H9 (cell line): ENCODE results near the gene HDX. TPM values are rescaled to one million over a fixed set of nuclear protein-coding genes. Genes with fewer than 3 reads are reported as not detected.
"Not testable (repeated sequence)": the region's sequence is repeated elsewhere in the genome, so short reads cannot be mapped to it uniquely, and the experiment has no call there.

Experiments
- DNase-seq: peaks from one replicate; pipeline ENCODE4 v3.0.0-alpha.2; 2017
- H2AFZ ChIP-seq: one replicate; pipeline ENCODE4 v1.6.1; 2013; ENCODE audit warnings: mild to moderate bottlenecking, low read length, control low read depth, moderate library complexity
- H2AK5ac ChIP-seq: 2 replicates; pipeline ENCODE4 v1.6.1; 2013; ENCODE audit warnings: low read length, control low read depth, mixed read lengths; ENCODE audit not compliant: insufficient read length
- H2BK120ac ChIP-seq: one replicate; pipeline ENCODE4 v1.6.1; 2013; ENCODE audit warnings: low read depth, mild to moderate bottlenecking, low read length, control low read depth, inconsistent platforms; ENCODE audit not compliant: poor library complexity, severe bottlenecking
- H2BK12ac ChIP-seq: 2 replicates; pipeline ENCODE4 v1.6.1; 2013; ENCODE audit warnings: low read length, control low read depth, mixed read lengths, low read depth; ENCODE audit not compliant: insufficient read length
- H2BK15ac ChIP-seq: 2 replicates; pipeline ENCODE4 v1.6.1; 2013; ENCODE audit warnings: low read depth, low read length, control low read depth
- H2BK20ac ChIP-seq: one replicate; pipeline ENCODE4 v1.6.1; 2013; ENCODE audit warnings: low read depth, mild to moderate bottlenecking, low read length, control low read depth, inconsistent platforms; ENCODE audit not compliant: poor library complexity, severe bottlenecking
- H2BK5ac ChIP-seq: 2 replicates; pipeline ENCODE4 v1.6.1; 2013; ENCODE audit warnings: low read length, control low read depth, mixed read lengths; ENCODE audit not compliant: insufficient read length
- H3K14ac ChIP-seq: 2 replicates; pipeline ENCODE4 v1.6.1; 2013; ENCODE audit warnings: low read length, control low read depth; ENCODE audit not compliant: insufficient read depth
- H3K18ac ChIP-seq: 2 replicates; pipeline ENCODE4 v1.6.1; 2013; ENCODE audit warnings: low read depth, mild to moderate bottlenecking, mixed read lengths, low read length, control low read depth; ENCODE audit not compliant: insufficient read length
- H3K23ac ChIP-seq: 2 replicates; pipeline ENCODE4 v1.6.1; 2013; ENCODE audit warnings: low read length, control low read depth, mixed read lengths, low read depth; ENCODE audit not compliant: insufficient read length
- H3K23me2 ChIP-seq: 2 replicates; pipeline ENCODE4 v1.6.1; 2013; ENCODE audit warnings: low read depth, mild to moderate bottlenecking, mixed read lengths, low read length, control low read depth; ENCODE audit not compliant: insufficient read length, poor library complexity, severe bottlenecking
- H3K27ac ChIP-seq: 2 replicates; pipeline ENCODE4 v1.5.1; 2013; ENCODE audit warnings: low read length, control low read depth, mixed read lengths, low read depth; ENCODE audit not compliant: insufficient read length
- H3K27me3 ChIP-seq: 2 replicates; pipeline ENCODE4 v1.6.1; 2013; ENCODE audit warnings: low read length, control low read depth, inconsistent platforms; ENCODE audit not compliant: insufficient read depth
- H3K4ac ChIP-seq: 2 replicates; pipeline ENCODE4 v1.6.1; 2013; ENCODE audit warnings: low read depth, mild to moderate bottlenecking, control low read depth, inconsistent platforms, low read length, moderate library complexity
- H3K4me1 ChIP-seq: 2 replicates; pipeline ENCODE4 v1.6.1; 2013; ENCODE audit warnings: low read length, control low read depth, inconsistent platforms; ENCODE audit not compliant: insufficient read depth
- H3K4me2 ChIP-seq: 2 replicates; pipeline ENCODE4 v1.6.1; 2013; ENCODE audit warnings: low read length, control low read depth, mixed read lengths; ENCODE audit not compliant: insufficient read length, insufficient read depth
- H3K56ac ChIP-seq: 2 replicates; pipeline ENCODE4 v1.6.1; 2013; ENCODE audit warnings: low read depth, mild to moderate bottlenecking, mixed read lengths, low read length, control low read depth; ENCODE audit not compliant: insufficient read length
- H3K79me1 ChIP-seq: 2 replicates; pipeline ENCODE4 v1.6.1; 2013; ENCODE audit warnings: low read depth, mild to moderate bottlenecking, moderate library complexity, low read length, control low read depth, inconsistent platforms; ENCODE audit not compliant: insufficient read depth, poor library complexity, severe bottlenecking
- H3K79me2 ChIP-seq: 2 replicates; pipeline ENCODE4 v1.6.1; 2013; ENCODE audit warnings: low read length, control low read depth, inconsistent platforms; ENCODE audit not compliant: insufficient read depth
- H3K9ac ChIP-seq: 2 replicates; pipeline ENCODE4 v1.6.1; 2013; ENCODE audit warnings: low read length, control low read depth, mixed read lengths; ENCODE audit not compliant: insufficient read length; ENCODE audit errors: extremely low read depth
- H3K9me3 ChIP-seq: one replicate; pipeline ENCODE4 v1.6.1; 2013; ENCODE audit warnings: low read depth, low read length, inconsistent platforms; ENCODE audit not compliant: control insufficient read depth
- H3T11ph ChIP-seq: one replicate; pipeline ENCODE4 v1.6.1; 2013; ENCODE audit warnings: mild to moderate bottlenecking, low read length, control low read depth, inconsistent platforms
- H4K20me1 ChIP-seq: one replicate; pipeline ENCODE4 v1.6.1; 2013; ENCODE audit not compliant: control insufficient read depth, insufficient read length, insufficient read depth
- H4K5ac ChIP-seq: 2 replicates; pipeline ENCODE4 v1.6.1; 2013; ENCODE audit warnings: low read depth, mild to moderate bottlenecking, mixed read lengths, low read length, control low read depth; ENCODE audit not compliant: insufficient read length
- H4K8ac ChIP-seq: replicated peaks from 2 replicates; pipeline ENCODE4 v1.6.1; 2013; ENCODE audit warnings: low read length, control low read depth, mixed read lengths, low read depth; ENCODE audit not compliant: insufficient read length
- H4K91ac ChIP-seq: 2 replicates; pipeline ENCODE4 v1.6.1; 2013; ENCODE audit warnings: low read depth, mild to moderate bottlenecking, moderate library complexity, mixed read lengths, low read length, control low read depth; ENCODE audit not compliant: insufficient read length
- H3K27ac Mint-ChIP-seq, 3 experiments: 2 replicates in 2 of 3; 3 replicates in 1 of 3; pipeline ENCODE4 v1.8.0; 2020 to 2021; ENCODE audit warnings: mixed read lengths in 3 of 3, mild to moderate bottlenecking in 1 of 3, moderate library complexity in 1 of 3
- H3K27me3 Mint-ChIP-seq: 2 replicates; pipeline ENCODE4 v1.8.0; 2021; ENCODE audit warnings: low read depth, mild to moderate bottlenecking, moderate library complexity, mixed read lengths
- H3K36me3 Mint-ChIP-seq, 3 experiments: 2 replicates in 2 of 3; 3 replicates in 1 of 3; pipeline ENCODE4 v1.8.0; 2020 to 2021; ENCODE audit warnings: low read depth in 3 of 3, mixed read lengths in 3 of 3; ENCODE audit not compliant: insufficient read depth in 1 of 3
- H3K4me1 Mint-ChIP-seq, 2 experiments: 2 replicates each; pipeline ENCODE4 v1.8.0; 2020; ENCODE audit warnings: mixed read lengths in 2 of 2
- H3K4me3 Mint-ChIP-seq, 2 experiments: 2 replicates in 1 of 2; 3 replicates in 1 of 2; pipeline ENCODE4 v1.8.0; 2020 to 2021; ENCODE audit warnings: mild to moderate bottlenecking in 2 of 2, mixed read lengths in 2 of 2, moderate library complexity in 1 of 2
- H3K9me3 Mint-ChIP-seq, 2 experiments: 2 replicates in 1 of 2; 3 replicates in 1 of 2; pipeline ENCODE4 v1.8.0; 2020; ENCODE audit warnings: mild to moderate bottlenecking in 2 of 2, mixed read lengths in 2 of 2, moderate library complexity in 1 of 2
- WGBS: extraction: QIAGEN DNeasy Blood & Tissue Kit; methylation state at CpG from one replicate; pipeline ENCODE4 v1.1.7; 2013; ENCODE audit warnings: missing lambda C conversion rate, low lambda C conversion rate, mixed read lengths; ENCODE audit not compliant: insufficient read length; ENCODE audit errors: extremely low coverage; 5-methylcytosine and 5-hydroxymethylcytosine counted together
- total RNA-seq: library from RNA; stranded (reverse); gene quantifications from 2 replicates; pipeline ENCODE4 v1.2.1, GENCODE V29; 2021

HDX gene
- total RNA-seq, 1 experiment from 2014 or later = 5.0 TPM

GRCh38 chrX:84537627-84538026, 35.4 kb upstream of the HDX start:
- H2AK5ac ChIP-seq, H3K79me2 ChIP-seq, H3K27me3 ChIP-seq, H4K20me1 ChIP-seq, H3T11ph ChIP-seq, H3K4me1 ChIP-seq, H3K4me2 ChIP-seq, H3K23me2 ChIP-seq, H3K56ac ChIP-seq, H3K14ac ChIP-seq, H4K8ac ChIP-seq, H2BK12ac ChIP-seq, H2BK5ac ChIP-seq, H2BK120ac ChIP-seq, H3K4me3 Mint-ChIP-seq, DNase-seq, H2AFZ ChIP-seq, H3K18ac ChIP-seq, H4K5ac ChIP-seq, H3K9ac ChIP-seq, H3K27ac ChIP-seq, H3K79me1 ChIP-seq, H3K23ac ChIP-seq, H3K4me1 Mint-ChIP-seq, H3K4ac ChIP-seq, H2BK20ac ChIP-seq, H2BK15ac ChIP-seq, H4K91ac ChIP-seq, H3K27ac Mint-ChIP-seq, H3K27me3 Mint-ChIP-seq: not testable (repeated sequence)
- H3K9me3 ChIP-seq = peaks cover 21% of the 10 kb centered on the region
- H3K36me3 Mint-ChIP-seq = peaks cover 12 to 25% (median 14%) of the 10 kb centered on the region in 3 experiments
- no CpG with 5 or more reads among the region's 7 CpGs for WGBS
- H3K9me3 Mint-ChIP-seq = peaks cover 57 to 61% of the 10 kb centered on the region in 2 experiments
